ENCODE results near the gene KRTAP20-2.

- TF ChIP-seq CTCF (IDR thresholded peaks at IDR 0.05; ENCODE audit: insufficient read depth, low read depth, low read length) (no peak), EZH2 (IDR thresholded peaks at IDR 0.05; ENCODE audit: insufficient read depth, low read length) (no peak)
Measured at GRCh38 chr21:30612132-30612531, 22.9 kb upstream of the KRTAP20-2 start.

All from astrocyte (in vitro differentiated cells and primary cell).